PC-3 (cell line): ENCODE results near the gene TMEM132E.

Source experiments
- EZH2 ChIP-seq: fragments of 300-600 bp; sonication (generic); IDR thresholded peaks from one replicate; pipeline ENCODE4 v1.6.1; 2017; ENCODE audit warnings: antibody characterized with exemption, mild to moderate bottlenecking, low read length; ENCODE audit not compliant: unreplicated experiment
- EZH2phosphoT487 ChIP-seq: fragments of 300-600 bp; sonication (generic); IDR thresholded peaks from 2 replicates; pipeline ENCODE4 v1.6.1; 2018; ENCODE audit warnings: mild to moderate bottlenecking, antibody characterized with exemption, low read length, borderline replicate concordance
- TF ChIP-seq, protein P1 (sequence below): fragments of 300-600 bp; sonication (generic); conservative IDR thresholded peaks from 2 replicates; pipeline ENCODE4 v1.5.1; 2017; ENCODE audit warnings: antibody characterized with exemption, low read depth, mild to moderate bottlenecking, low read length

- TF ChIP-seq, protein P1, sequence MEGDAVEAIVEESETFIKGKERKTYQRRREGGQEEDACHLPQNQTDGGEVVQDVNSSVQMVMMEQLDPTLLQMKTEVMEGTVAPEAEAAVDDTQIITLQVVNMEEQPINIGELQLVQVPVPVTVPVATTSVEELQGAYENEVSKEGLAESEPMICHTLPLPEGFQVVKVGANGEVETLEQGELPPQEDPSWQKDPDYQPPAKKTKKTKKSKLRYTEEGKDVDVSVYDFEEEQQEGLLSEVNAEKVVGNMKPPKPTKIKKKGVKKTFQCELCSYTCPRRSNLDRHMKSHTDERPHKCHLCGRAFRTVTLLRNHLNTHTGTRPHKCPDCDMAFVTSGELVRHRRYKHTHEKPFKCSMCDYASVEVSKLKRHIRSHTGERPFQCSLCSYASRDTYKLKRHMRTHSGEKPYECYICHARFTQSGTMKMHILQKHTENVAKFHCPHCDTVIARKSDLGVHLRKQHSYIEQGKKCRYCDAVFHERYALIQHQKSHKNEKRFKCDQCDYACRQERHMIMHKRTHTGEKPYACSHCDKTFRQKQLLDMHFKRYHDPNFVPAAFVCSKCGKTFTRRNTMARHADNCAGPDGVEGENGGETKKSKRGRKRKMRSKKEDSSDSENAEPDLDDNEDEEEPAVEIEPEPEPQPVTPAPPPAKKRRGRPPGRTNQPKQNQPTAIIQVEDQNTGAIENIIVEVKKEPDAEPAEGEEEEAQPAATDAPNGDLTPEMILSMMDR = no peak
- TF ChIP-seq EZH2 (no peak), EZH2phosphoT487 (no peak)
Measured at GRCh38 chr17:34603974-34604373, 24.6 kb downstream of the TMEM132E start.
